H9 (cell line): Measurements from ENCODE around the gene LRRC7. TPM values are rescaled to one million over a fixed set of nuclear protein-coding genes. Genes with fewer than 3 reads are reported as not detected.

Experiments
- DNase-seq: peaks from one replicate; pipeline ENCODE4 v3.0.0-alpha.2; 2017
- H2AFZ ChIP-seq: one replicate; pipeline ENCODE4 v1.6.1; 2013; ENCODE audit warnings: mild to moderate bottlenecking, low read length, control low read depth, moderate library complexity
- H2AK5ac ChIP-seq: 2 replicates; pipeline ENCODE4 v1.6.1; 2013; ENCODE audit warnings: low read length, control low read depth, mixed read lengths; ENCODE audit not compliant: insufficient read length
- H2BK120ac ChIP-seq: one replicate; pipeline ENCODE4 v1.6.1; 2013; ENCODE audit warnings: low read depth, mild to moderate bottlenecking, low read length, control low read depth, inconsistent platforms; ENCODE audit not compliant: poor library complexity, severe bottlenecking
- H2BK12ac ChIP-seq: 2 replicates; pipeline ENCODE4 v1.6.1; 2013; ENCODE audit warnings: low read length, control low read depth, mixed read lengths, low read depth; ENCODE audit not compliant: insufficient read length
- H2BK15ac ChIP-seq: 2 replicates; pipeline ENCODE4 v1.6.1; 2013; ENCODE audit warnings: low read depth, low read length, control low read depth
- H2BK20ac ChIP-seq: one replicate; pipeline ENCODE4 v1.6.1; 2013; ENCODE audit warnings: low read depth, mild to moderate bottlenecking, low read length, control low read depth, inconsistent platforms; ENCODE audit not compliant: poor library complexity, severe bottlenecking
- H2BK5ac ChIP-seq: 2 replicates; pipeline ENCODE4 v1.6.1; 2013; ENCODE audit warnings: low read length, control low read depth, mixed read lengths; ENCODE audit not compliant: insufficient read length
- H3K14ac ChIP-seq: 2 replicates; pipeline ENCODE4 v1.6.1; 2013; ENCODE audit warnings: low read length, control low read depth; ENCODE audit not compliant: insufficient read depth
- H3K18ac ChIP-seq: 2 replicates; pipeline ENCODE4 v1.6.1; 2013; ENCODE audit warnings: low read depth, mild to moderate bottlenecking, mixed read lengths, low read length, control low read depth; ENCODE audit not compliant: insufficient read length
- H3K23ac ChIP-seq: 2 replicates; pipeline ENCODE4 v1.6.1; 2013; ENCODE audit warnings: low read length, control low read depth, mixed read lengths, low read depth; ENCODE audit not compliant: insufficient read length
- H3K23me2 ChIP-seq: 2 replicates; pipeline ENCODE4 v1.6.1; 2013; ENCODE audit warnings: low read depth, mild to moderate bottlenecking, mixed read lengths, low read length, control low read depth; ENCODE audit not compliant: insufficient read length, poor library complexity, severe bottlenecking
- H3K27ac ChIP-seq: 2 replicates; pipeline ENCODE4 v1.5.1; 2013; ENCODE audit warnings: low read length, control low read depth, mixed read lengths, low read depth; ENCODE audit not compliant: insufficient read length
- H3K27me3 ChIP-seq: 2 replicates; pipeline ENCODE4 v1.6.1; 2013; ENCODE audit warnings: low read length, control low read depth, inconsistent platforms; ENCODE audit not compliant: insufficient read depth
- H3K4ac ChIP-seq: 2 replicates; pipeline ENCODE4 v1.6.1; 2013; ENCODE audit warnings: low read depth, mild to moderate bottlenecking, control low read depth, inconsistent platforms, low read length, moderate library complexity
- H3K4me1 ChIP-seq: 2 replicates; pipeline ENCODE4 v1.6.1; 2013; ENCODE audit warnings: low read length, control low read depth, inconsistent platforms; ENCODE audit not compliant: insufficient read depth
- H3K4me2 ChIP-seq: 2 replicates; pipeline ENCODE4 v1.6.1; 2013; ENCODE audit warnings: low read length, control low read depth, mixed read lengths; ENCODE audit not compliant: insufficient read length, insufficient read depth
- H3K56ac ChIP-seq: 2 replicates; pipeline ENCODE4 v1.6.1; 2013; ENCODE audit warnings: low read depth, mild to moderate bottlenecking, mixed read lengths, low read length, control low read depth; ENCODE audit not compliant: insufficient read length
- H3K79me1 ChIP-seq: 2 replicates; pipeline ENCODE4 v1.6.1; 2013; ENCODE audit warnings: low read depth, mild to moderate bottlenecking, moderate library complexity, low read length, control low read depth, inconsistent platforms; ENCODE audit not compliant: insufficient read depth, poor library complexity, severe bottlenecking
- H3K79me2 ChIP-seq: 2 replicates; pipeline ENCODE4 v1.6.1; 2013; ENCODE audit warnings: low read length, control low read depth, inconsistent platforms; ENCODE audit not compliant: insufficient read depth
- H3K9ac ChIP-seq: 2 replicates; pipeline ENCODE4 v1.6.1; 2013; ENCODE audit warnings: low read length, control low read depth, mixed read lengths; ENCODE audit not compliant: insufficient read length; ENCODE audit errors: extremely low read depth
- H3K9me3 ChIP-seq: one replicate; pipeline ENCODE4 v1.6.1; 2013; ENCODE audit warnings: low read depth, low read length, inconsistent platforms; ENCODE audit not compliant: control insufficient read depth
- H3T11ph ChIP-seq: one replicate; pipeline ENCODE4 v1.6.1; 2013; ENCODE audit warnings: mild to moderate bottlenecking, low read length, control low read depth, inconsistent platforms
- H4K20me1 ChIP-seq: one replicate; pipeline ENCODE4 v1.6.1; 2013; ENCODE audit not compliant: control insufficient read depth, insufficient read length, insufficient read depth
- H4K5ac ChIP-seq: 2 replicates; pipeline ENCODE4 v1.6.1; 2013; ENCODE audit warnings: low read depth, mild to moderate bottlenecking, mixed read lengths, low read length, control low read depth; ENCODE audit not compliant: insufficient read length
- H4K8ac ChIP-seq: replicated peaks from 2 replicates; pipeline ENCODE4 v1.6.1; 2013; ENCODE audit warnings: low read length, control low read depth, mixed read lengths, low read depth; ENCODE audit not compliant: insufficient read length
- H4K91ac ChIP-seq: 2 replicates; pipeline ENCODE4 v1.6.1; 2013; ENCODE audit warnings: low read depth, mild to moderate bottlenecking, moderate library complexity, mixed read lengths, low read length, control low read depth; ENCODE audit not compliant: insufficient read length
- H3K27ac Mint-ChIP-seq, 3 experiments: 2 replicates in 2 of 3; 3 replicates in 1 of 3; pipeline ENCODE4 v1.8.0; 2020 to 2021; ENCODE audit warnings: mixed read lengths in 3 of 3, mild to moderate bottlenecking in 1 of 3, moderate library complexity in 1 of 3
- H3K27me3 Mint-ChIP-seq: 2 replicates; pipeline ENCODE4 v1.8.0; 2021; ENCODE audit warnings: low read depth, mild to moderate bottlenecking, moderate library complexity, mixed read lengths
- H3K36me3 Mint-ChIP-seq, 3 experiments: 2 replicates in 2 of 3; 3 replicates in 1 of 3; pipeline ENCODE4 v1.8.0; 2020 to 2021; ENCODE audit warnings: low read depth in 3 of 3, mixed read lengths in 3 of 3; ENCODE audit not compliant: insufficient read depth in 1 of 3
- H3K4me1 Mint-ChIP-seq, 2 experiments: 2 replicates each; pipeline ENCODE4 v1.8.0; 2020; ENCODE audit warnings: mixed read lengths in 2 of 2
- H3K4me3 Mint-ChIP-seq, 2 experiments: 2 replicates in 1 of 2; 3 replicates in 1 of 2; pipeline ENCODE4 v1.8.0; 2020 to 2021; ENCODE audit warnings: mild to moderate bottlenecking in 2 of 2, mixed read lengths in 2 of 2, moderate library complexity in 1 of 2
- H3K9me3 Mint-ChIP-seq, 2 experiments: 2 replicates in 1 of 2; 3 replicates in 1 of 2; pipeline ENCODE4 v1.8.0; 2020; ENCODE audit warnings: mild to moderate bottlenecking in 2 of 2, mixed read lengths in 2 of 2, moderate library complexity in 1 of 2
- total RNA-seq: library from RNA; stranded (reverse); gene quantifications from 2 replicates; pipeline ENCODE4 v1.2.1, GENCODE V29; 2021
- TF ChIP-seq, protein P1 (sequence below): fragments of 200-600 bp; sonication (generic); conservative IDR thresholded peaks from 3 replicates; pipeline ENCODE4 v1.8.0; 2021; ENCODE audit warnings: antibody characterized with exemption, mild to moderate bottlenecking

Gene LRRC7
- total RNA-seq, 1 experiment from 2014 or later = not detected

DNA sequence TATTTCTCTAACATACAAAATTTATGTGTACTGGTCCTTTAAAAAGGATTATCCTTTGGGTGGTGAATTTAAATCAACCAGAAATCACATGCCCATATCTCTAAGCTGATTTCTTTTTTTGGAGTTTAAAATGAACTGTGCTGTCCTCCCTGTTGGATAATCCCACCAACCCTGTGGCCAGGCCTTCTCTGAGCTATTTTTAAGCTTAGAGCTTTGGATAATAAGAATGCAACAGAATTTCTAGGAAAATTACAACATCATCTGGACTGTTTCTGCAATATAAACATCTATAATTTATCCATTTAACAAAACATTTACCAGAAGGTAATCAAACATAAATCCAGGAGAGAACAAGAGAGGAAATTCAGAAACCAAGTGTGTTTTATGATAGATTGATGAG, 549.3 kb downstream of the LRRC7 start:
- Histone ChIP-seq H3K4ac (no peak overlapping the region), H3K56ac (no peak overlapping the region), H3K79me1 (no peaks in the 10 kb centered on the region), H3K27me3 (no peaks in the 10 kb centered on the region), H3K23me2 (no peaks in the 10 kb centered on the region), H3T11ph (no peak overlapping the region), H2BK120ac (no peak overlapping the region), H4K8ac (no peak overlapping the region), H3K4me1 (no peaks in the 10 kb centered on the region), H2BK20ac (no peak overlapping the region), H3K4me2 (no peak overlapping the region), H2AFZ (no peak overlapping the region), H3K9ac (no peak overlapping the region), H2BK12ac (no peak overlapping the region), H2BK15ac (no peak overlapping the region), H2BK5ac (no peak overlapping the region), H3K14ac (no peak overlapping the region), H4K91ac (no peak overlapping the region), H3K18ac (no peak overlapping the region), H4K5ac (no peak overlapping the region), H3K79me2 (no peaks in the 10 kb centered on the region), H3K9me3 (no peaks in the 10 kb centered on the region), H3K27ac (no peak overlapping the region), H3K23ac (no peak overlapping the region), H4K20me1 (no peaks in the 10 kb centered on the region), H2AK5ac (no peak overlapping the region)
- no peaks in the 10 kb centered on the region for H3K4me1 Mint-ChIP-seq
- H3K9me3 Mint-ChIP-seq = no peaks in the 10 kb centered on the region
- H3K27me3 Mint-ChIP-seq = no peaks in the 10 kb centered on the region
- H3K36me3 Mint-ChIP-seq = no peaks in the 10 kb centered on the region
- H3K27ac Mint-ChIP-seq = no peak overlapping the region
- DNase-seq = no peak
- no peak overlapping the region for H3K4me3 Mint-ChIP-seq
- TF ChIP-seq, protein P1, sequence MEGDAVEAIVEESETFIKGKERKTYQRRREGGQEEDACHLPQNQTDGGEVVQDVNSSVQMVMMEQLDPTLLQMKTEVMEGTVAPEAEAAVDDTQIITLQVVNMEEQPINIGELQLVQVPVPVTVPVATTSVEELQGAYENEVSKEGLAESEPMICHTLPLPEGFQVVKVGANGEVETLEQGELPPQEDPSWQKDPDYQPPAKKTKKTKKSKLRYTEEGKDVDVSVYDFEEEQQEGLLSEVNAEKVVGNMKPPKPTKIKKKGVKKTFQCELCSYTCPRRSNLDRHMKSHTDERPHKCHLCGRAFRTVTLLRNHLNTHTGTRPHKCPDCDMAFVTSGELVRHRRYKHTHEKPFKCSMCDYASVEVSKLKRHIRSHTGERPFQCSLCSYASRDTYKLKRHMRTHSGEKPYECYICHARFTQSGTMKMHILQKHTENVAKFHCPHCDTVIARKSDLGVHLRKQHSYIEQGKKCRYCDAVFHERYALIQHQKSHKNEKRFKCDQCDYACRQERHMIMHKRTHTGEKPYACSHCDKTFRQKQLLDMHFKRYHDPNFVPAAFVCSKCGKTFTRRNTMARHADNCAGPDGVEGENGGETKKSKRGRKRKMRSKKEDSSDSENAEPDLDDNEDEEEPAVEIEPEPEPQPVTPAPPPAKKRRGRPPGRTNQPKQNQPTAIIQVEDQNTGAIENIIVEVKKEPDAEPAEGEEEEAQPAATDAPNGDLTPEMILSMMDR = no peak
